Stimulated activated naive CD4-positive, alpha-beta T cell (primary cell): Measurements from ENCODE around the gene ADAMTS19.
"Not testable (repeated sequence)": the region's sequence is repeated elsewhere in the genome, so short reads cannot be mapped to it uniquely, and the experiment has no call there.

Source experiments
- DNase-seq, 6 experiments: peaks; one replicate each; lab custom pipeline; 2025; lab: John Stamatoyannopoulos, UW

ADAMTS19 gene, protein sequence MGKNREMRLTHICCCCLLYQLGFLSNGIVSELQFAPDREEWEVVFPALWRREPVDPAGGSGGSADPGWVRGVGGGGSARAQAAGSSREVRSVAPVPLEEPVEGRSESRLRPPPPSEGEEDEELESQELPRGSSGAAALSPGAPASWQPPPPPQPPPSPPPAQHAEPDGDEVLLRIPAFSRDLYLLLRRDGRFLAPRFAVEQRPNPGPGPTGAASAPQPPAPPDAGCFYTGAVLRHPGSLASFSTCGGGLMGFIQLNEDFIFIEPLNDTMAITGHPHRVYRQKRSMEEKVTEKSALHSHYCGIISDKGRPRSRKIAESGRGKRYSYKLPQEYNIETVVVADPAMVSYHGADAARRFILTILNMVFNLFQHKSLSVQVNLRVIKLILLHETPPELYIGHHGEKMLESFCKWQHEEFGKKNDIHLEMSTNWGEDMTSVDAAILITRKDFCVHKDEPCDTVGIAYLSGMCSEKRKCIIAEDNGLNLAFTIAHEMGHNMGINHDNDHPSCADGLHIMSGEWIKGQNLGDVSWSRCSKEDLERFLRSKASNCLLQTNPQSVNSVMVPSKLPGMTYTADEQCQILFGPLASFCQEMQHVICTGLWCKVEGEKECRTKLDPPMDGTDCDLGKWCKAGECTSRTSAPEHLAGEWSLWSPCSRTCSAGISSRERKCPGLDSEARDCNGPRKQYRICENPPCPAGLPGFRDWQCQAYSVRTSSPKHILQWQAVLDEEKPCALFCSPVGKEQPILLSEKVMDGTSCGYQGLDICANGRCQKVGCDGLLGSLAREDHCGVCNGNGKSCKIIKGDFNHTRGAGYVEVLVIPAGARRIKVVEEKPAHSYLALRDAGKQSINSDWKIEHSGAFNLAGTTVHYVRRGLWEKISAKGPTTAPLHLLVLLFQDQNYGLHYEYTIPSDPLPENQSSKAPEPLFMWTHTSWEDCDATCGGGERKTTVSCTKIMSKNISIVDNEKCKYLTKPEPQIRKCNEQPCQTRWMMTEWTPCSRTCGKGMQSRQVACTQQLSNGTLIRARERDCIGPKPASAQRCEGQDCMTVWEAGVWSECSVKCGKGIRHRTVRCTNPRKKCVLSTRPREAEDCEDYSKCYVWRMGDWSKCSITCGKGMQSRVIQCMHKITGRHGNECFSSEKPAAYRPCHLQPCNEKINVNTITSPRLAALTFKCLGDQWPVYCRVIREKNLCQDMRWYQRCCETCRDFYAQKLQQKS

DNA sequence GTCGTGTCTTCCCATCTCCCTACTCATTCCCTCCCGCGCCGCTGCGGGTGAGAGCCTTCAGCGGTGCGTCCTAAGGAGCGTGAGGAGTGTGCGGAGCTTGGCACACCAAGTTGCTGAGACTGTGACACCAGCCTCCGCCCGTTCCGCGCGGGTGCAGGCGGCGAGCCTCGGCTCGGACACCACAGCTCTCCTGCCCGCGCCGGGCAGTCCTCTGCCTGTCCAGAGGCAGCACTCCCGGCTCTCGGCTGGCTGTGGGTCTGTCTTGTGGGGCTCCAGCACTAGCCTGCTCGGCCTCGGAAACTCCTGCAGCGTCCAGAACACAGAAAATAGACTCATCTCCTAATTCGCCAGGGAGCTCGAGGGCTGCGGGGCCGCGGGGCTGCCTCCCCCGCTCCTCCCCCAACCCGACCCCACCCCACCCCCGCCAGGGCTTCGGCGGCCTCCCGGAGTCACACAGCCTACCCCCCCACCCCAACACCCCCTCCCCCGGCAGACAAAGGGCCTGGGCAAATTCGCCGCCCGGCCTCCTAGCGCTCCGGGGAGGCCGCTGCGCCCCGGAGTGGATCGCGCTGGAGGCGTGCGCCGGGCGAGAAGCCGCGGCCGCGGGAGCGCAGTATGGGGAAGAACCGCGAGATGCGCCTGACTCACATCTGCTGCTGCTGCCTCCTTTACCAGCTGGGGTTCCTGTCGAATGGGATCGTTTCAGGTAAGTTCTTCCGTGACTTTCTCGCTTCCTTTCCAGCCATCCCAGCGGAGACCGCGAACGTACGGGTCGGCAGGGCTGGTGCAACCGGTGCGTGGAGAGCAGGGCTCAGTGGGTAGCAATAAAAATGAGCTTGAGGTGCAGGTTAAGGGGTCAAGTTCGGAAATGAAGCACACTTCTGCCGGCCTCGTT is at the start of gene ADAMTS19:
ADAMTS19 (plus strand) TSS at position 522 of the 895 bp plus-strand sequence; CDS start at position 616, 94 bp downstream.
- DNase-seq, result no peak

DNA sequence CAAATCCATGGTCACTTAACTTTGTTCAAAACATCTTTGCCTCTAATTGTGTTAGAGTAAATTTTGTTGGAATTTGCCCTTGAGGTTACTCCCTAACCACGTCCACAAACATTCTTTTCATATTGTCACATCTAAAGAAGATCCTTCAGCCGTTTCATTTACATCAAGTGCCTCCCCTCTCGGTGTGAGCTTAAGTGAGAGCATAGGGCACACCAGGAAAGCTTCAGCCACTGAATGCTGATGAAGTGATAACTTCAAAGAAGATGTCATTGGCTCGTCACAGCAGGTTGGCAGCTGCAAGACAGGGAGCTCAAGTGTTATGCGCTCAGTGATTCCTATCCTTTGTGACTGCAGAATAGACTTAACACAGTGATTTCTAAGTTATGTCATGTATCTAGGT is 49.6 kb upstream of the ADAMTS19 start:
- no peak for DNase-seq

DNA sequence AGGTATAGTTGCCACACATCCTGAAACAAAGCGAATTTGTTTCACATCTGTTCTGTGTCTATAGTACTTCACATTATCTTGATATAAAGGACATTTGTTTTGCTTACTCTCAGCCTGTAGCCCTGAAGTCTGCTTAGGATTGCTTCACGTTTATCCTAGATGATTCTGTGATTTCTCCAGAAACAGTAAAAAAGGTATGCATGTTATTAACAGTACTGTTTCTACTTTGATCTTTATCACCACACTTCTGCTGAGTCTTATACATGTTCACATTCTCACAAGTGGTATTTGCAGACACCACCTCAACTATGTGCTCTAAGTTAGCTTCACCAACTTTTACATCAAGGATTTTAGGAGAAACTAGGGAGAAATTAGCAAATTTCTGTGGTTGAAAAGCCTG is 47.4 kb upstream of the ADAMTS19 start:
- no peak for DNase-seq

DNA sequence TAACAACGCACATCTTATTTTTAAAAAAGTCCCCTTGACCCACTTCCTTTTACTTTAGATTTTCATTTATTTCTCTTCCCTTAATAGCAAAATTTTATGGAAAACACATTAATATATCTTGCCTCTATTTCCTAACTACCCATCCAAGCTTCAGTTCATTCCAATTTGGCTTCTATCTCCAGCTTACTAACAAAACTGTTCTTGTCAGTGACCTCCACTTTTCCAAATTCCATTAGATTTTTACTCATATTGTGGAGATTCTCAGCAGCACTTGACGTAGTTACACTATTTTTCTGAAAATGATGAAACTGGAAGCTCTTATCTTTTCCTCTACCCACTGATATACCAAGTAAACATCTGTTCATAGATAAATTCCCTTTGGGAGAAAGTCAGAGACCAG is 46.5 kb upstream of the ADAMTS19 start:
- DNase-seq, result no peak

DNA sequence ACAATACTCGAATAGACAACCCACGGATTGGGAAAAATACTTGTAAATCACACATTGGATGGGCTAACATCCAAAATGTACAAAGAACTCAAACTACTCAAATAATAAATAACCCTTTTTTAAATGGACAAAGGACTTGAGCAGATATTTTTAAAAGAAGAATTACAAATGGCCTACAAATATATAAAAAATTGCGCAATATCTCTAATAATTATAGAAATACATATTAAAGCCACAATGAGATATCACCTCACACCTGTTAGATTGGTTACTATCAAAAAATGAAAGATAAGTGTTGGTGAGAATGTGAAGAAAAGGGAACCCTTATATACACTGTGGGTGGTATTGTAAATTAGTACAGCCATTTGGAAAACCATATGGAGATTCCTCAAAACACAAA is 40.8 kb upstream of the ADAMTS19 start:
- DNase-seq, result no peak

DNA sequence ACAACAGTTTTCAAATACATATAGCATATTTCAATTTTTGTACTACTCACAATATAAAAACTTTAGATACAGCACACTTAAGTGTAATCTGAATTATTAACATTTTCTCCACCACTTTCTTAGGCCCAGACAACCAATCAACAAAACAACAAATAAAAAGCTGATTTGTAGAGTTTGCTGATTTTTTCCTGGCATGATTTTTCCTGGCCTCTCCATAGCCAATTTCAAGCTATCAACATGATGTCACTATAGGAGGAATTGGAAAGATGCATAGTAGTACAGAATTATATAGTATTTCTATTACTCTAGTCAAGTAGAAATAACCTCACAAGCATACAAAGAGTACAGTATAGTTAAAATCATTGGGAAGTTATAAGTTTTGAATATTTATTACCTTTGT is 35.1 kb upstream of the ADAMTS19 start:
- no peak for DNase-seq

DNA sequence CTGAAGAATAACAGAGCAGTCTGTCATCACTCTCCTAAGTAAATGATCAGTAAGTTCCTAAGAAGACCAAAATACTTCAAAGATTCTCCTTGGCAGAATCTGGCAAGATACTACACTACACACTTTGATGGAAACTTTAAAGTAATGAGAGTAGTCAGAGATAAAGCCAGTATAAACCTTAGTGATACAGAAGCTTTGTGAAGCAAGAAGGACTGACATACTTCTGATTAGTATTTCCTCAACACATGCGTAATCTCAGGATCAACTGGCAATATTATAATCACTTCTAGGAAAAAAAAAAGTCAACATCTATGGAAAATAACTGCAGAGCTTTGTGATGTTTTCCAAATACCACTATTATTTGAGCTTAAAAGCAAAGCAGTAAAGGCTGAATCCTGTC is 34.0 kb upstream of the ADAMTS19 start:
- DNase-seq, result no peak

DNA sequence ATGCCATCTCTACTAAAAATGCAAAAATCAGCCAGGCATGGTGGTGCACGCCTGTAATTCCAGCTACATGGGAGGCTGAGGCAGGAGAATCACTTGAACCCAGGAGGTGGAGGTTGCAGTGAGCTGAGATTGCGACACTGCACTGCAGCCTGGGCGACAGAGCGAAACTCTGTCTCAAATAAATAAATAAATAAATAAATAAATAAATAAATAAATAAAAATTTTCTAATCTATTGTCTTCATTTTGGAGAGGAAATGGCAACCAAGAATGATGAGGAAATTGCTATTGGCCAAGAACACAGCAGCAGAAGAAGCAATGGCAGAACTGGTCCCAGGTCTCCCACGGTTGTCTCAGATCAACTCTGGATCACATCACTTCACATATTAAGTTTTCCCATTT is 31.5 kb upstream of the ADAMTS19 start:
- DNase-seq, result not testable (repeated sequence)

DNA sequence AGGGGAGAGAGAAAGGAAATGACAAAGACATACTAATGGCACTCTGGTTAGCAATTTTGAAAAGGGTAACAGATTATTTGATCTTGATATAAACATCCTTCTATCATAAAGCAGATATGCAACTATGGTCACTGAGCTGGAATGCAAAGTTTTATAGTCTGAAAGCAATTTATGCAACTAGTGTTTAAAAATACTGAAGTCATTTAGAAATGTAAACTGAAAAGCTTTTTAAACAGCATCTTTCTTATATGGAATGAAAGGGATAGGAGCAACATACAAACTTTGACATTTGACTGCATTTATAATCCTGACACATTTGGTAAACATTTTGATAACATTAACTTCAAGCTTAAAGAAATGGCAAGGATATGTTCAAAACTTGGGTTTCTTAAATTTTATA is 28.7 kb upstream of the ADAMTS19 start:
- DNase-seq, result no peak

DNA sequence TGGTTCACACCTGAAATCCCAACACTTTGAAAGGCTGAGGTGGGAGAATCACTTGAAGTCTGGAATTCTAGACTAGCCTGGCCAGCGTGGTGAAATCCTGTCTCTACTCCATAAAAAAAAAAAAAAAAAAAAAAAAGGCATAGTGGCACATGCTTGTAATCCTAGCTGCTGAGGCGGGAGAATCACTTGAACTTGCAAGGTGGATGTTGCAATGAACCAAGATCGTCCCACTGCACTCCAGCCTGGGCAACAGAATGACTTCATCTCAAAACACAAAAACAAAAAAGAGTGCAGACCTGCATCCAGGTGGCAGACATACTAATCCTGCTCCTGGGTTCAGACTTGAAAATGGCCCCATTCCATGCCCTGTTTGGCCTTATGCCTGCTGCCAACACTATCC is 21.8 kb upstream of the ADAMTS19 start:
- no peak for DNase-seq

DNA sequence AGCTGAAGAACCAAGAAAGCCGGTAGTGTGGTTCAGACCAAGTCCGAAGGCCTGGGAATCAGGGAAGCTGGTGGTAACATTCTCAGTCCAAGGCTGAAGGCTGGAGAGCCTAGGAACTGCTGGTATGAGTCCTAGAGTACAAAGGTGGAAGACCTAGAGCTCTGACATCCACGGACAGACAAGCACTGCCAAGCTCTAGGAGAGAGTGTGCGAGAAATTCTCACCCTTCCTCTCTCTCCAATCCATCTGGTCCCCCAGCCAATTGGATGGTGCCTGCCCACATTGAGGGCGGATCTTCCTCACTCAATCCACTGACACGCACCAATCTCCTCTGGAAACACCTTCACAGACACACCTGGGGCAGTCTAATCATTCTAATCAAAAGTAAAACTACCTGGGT is 19.7 kb upstream of the ADAMTS19 start:
- DNase-seq, result no peak

DNA sequence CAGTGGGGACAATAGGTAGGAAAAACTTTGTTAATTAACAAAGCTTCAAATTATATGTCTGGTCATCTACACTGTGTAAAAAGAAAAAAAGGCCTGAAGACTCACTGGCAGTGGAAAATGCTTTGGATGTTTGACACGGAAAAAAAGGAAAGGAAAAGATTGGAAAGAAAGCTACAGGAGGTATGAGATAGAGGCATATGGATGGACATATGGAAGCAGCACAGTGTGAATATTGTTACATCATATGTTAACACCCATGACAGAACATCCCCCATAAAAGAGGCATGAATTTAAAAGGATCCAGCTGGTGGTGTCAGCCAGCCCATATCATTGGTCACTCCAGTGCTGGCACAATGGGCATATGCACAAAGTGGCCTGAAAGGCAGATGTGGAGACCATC is 19.0 kb upstream of the ADAMTS19 start:
- no peak for DNase-seq

DNA sequence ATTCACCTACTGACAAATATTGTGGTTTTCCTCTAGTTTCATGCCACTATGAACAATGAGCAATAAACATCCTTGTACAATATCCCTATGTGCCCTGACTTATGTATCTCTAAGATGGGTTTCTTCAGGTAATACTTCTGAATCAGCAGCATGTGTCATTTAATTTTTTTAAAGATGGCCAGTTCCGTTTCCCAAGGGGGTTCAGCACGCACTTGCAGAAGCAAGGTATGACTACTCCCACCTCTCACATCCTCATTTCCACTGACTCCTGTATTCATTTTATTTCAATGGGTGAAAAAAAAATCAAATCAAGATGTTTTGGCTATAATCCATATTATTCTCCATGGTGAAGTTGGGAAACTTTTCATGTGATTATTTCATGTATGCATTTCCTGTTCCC is 14.7 kb upstream of the ADAMTS19 start:
- DNase-seq, result no peak

DNA sequence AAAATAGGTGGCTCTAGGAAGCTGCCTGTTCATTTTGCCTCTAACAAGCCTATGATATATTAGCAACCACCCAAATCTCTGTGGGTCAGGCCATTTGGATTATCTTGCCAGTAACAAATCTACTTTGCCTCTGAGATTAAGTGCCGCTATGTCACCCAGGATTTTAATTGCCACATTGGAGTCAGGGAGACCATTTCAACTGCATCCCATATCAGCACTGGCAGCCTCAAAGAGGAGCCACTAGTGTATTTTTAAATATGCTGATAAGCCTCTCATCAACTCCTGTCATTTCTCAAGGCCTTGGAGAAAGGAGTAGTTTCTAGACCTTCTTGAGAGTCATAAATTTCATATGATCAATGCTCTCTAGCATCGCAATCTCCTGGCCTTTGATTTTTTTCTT is 12.1 kb upstream of the ADAMTS19 start:
- no peak for DNase-seq

DNA sequence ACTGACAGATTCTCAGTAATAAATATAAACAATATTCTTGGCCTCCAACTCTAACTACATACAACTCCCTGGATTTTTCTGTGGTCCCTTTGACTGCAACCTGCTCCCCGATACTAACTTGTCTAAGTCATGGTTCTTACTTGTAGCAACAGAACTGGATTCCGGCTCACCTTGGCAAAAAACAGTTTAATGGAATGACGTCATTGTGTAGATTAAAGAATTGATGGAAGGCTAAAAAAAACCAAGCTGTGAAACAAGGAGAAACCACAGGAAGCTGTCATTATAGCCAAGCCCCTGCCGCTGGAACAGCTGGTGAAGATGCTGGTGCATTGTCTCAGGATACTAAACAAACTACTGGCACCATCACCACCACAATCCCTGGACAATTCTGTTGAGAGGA is 11.4 kb upstream of the ADAMTS19 start:
- no peak for DNase-seq

DNA sequence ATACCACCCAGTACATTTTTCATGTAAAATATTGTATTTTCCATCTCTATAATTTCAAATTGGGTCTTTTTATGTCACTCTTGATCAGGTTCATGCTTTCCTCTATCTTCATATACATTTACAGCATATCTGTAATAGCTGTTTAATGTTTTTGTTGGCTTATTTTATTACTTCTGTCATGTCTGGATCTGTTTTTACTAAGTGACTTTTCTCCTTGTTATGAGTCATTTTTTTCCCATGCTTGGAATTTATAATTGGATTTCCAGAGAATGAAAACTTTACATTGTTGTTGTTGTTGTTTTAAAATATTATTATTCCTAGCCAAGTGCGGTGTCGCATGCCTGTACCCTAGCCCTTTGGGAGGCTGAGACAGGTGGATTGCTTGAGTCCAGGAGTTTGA is 5.6 kb upstream of the ADAMTS19 start:
- no peak for DNase-seq

DNA sequence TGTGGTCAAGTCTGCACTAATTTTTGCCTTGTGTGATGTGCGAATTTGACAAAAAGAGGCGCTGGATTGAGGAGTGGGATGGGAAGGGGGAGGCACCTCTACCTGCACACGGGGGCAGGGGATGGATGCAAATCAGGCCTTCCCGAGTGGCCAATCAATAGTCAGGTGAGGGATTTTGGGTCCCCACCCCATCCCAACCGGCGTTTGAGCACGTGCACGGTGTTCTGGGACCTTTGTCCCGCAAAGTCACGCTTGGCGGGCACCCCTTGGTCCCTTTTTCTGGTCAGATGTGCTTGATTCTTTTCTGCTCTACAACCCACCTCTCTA is 685 bp upstream of the ADAMTS19 start:
- DNase-seq, result no peak

DNA sequence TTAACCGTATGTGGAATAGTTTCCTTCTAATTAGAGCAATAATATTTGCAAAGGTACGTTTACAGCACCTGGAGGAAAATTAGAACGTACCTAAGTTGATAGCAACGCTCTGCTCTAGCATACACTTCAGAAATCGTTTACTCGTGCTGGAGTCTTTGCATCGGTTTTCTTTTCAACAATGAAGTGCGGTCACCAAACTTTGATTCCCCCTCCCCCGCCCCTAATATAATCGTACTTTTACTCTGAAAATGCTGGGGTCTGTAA is 506 bp downstream of the ADAMTS19 start:
- DNase-seq, result no peak

DNA sequence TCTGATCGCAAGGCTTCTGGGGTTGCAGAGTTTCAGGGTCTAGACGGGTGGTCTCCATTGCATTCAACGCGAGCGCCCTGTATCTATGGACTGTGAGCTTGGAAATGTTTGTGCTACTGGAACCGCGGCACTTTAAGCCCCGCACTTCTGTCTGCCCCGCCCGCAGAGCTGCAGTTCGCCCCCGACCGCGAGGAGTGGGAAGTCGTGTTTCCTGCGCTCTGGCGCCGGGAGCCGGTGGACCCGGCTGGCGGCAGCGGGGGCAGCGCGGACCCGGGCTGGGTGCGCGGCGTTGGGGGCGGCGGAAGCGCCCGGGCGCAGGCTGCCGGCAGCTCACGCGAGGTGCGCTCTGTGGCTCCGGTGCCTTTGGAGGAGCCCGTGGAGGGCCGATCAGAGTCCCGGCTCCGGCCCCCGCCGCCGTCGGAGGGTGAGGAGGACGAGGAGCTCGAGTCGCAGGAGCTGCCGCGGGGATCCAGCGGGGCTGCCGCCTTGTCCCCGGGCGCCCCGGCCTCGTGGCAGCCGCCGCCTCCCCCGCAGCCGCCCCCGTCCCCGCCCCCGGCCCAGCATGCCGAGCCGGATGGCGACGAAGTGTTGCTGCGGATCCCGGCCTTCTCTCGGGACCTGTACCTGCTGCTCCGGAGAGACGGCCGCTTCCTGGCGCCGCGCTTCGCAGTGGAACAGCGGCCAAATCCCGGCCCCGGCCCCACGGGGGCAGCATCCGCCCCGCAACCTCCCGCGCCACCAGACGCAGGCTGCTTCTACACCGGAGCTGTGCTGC is 1.0 kb downstream of the ADAMTS19 start:
- DNase-seq, result no peak

DNA sequence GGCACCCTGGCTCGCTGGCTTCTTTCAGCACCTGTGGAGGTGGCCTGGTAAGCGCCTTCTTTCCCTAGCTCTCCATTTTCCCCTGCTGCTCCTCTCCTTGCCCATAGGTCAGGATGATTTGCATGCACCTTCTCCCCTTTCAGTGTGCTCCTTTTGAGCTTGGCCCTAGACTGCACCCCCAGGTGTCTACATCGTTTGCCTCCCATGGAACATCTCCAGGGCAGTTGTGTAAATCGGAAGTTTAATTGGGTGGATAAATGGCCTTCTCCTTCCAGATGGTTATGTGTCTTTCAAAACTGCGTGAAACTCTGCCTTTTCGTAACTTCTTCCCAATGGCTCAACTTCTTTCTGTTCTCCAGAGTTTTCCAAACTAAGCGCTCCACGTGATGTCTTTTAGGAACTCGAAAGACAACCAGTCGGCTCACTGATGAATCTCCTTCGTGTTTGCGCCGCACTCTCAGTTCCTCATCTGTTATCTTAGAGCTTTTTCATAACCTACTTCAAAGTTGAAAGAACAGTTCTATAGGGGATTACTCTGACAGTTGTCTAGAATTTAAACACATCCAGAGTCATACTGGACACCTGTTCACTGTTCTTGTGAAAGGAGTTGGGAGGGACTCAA is 1.7 kb downstream of the ADAMTS19 start:
- DNase-seq, result no peak
